HG03175 (cell line): ENCODE measurements around the gene TIMP1.
"Not testable (repeated sequence)": the region's sequence is repeated elsewhere in the genome, so short reads cannot be mapped to it uniquely, and the experiment has no call there.

Source experiments
- ATAC-seq: cut with Tn5 transposase; IDR thresholded peaks from one replicate; pipeline ENCODE4 v1.9.1; 2021; ENCODE audit warnings: mild to moderate bottlenecking, moderate library complexity; ENCODE audit not compliant: unreplicated experiment

The TIMP1 gene

DNA sequence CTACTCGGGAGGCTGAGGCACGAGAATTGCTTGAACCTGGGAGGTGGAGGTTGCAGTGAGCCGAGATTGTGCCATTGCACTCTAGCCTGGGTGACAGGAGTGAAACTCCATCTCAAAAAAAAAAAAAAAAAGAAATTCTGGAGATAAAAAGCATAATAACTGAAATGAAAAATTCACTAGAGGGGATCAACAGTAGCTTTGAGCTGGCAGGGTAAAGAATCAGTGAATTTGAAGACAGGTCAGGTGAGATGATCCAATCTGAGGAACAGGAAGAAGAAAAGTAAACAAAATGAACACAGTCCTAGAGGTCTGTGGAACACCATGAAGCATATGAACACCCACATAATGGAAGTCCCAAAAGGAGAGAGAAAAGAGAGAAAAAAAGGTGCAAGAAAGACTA, 15.0 kb downstream of the TIMP1 start:
- ATAC-seq, result no peak

DNA sequence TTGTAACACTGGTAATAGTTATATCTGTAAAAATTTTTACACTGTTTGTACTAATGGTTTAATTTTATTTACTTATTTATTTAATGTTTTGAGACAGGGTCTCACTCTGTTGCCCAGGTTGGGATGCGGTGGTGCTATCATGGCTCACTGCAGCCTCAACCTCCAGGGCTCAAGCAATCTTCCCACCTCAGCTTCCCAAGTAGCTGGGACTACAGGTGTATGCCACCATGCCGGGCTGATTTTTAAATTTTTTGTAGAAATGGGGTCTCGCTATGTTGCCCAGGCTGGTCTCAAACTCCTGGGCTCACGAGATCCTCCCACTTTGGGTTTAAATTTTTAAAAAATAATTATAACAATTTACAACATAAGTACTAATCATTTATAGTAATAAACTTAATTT, 20.9 kb downstream of the TIMP1 start:
- not testable (repeated sequence) for ATAC-seq

DNA sequence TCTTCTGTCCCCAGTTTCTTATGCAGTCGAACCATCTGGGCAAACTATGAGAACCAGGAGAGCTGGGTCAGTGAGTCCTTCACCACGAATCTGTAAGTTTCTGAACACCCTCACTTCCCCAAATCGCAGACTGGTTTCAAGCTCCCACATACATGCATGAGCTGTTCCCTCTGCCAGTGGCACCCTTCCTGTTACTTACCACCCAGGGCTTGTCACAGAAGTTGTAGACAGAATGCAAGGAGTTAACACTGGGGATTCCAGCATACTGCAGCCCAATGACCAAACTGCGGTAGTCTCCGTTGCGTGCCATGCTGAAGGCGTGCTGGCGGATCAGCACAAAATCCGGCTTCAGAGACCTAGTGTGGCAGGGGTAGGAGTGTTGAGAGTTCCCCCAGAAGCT, 22.8 kb downstream of the TIMP1 start:
- no peak for ATAC-seq

DNA sequence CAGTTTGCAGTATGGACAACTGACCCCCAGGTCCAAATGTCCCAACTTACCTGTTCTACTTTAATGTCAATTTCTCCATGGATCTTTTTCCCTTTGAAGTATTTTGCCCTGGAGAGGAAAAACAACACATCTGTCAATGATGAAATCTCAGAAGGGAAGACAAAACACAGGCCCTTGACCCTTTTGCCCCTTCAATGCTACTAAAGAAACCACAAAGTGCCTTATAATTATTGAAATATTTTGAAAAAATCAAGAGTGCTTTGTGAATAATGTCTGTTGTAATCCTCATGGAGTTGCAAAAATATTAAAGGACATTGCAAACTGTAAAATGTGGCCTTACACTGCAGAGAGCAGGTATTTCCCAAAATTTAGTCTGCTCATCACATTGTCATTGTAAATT, 24.9 kb downstream of the TIMP1 start:
- ATAC-seq, result no peak

DNA sequence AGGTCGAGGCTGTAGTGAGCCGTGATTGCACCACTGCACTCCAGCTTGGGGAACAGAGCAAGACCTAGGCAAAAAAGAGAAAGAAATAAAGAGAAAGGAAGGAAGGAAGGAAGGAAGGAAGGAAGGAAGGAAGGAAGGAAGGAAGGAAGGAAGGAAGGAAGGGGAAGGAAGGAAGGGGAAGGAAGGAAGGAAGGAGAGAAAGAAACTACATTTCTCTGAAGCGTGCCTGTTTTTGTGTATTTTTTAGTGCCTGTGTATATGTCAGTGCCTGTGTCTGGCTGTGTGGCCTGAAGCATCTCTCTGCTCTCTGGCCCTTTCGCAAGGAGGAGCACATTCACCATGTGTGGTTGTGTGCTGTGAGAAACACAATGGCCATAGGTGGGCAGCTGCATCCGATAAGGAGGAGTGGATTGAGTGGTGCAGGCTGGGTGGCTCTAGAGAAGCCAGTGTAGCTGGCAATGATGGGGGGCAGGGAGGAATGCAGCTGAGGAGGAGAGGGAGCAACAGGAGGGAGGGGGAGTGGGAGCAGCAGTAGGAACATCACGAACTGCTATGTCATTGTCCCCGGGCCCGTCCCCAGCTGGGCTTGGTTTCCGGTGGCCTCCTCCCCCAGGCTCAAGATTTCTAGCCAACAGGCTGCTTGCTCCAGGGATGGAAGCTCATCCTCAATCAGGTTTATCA, 26.0 kb downstream of the TIMP1 start:
- ATAC-seq, result no peak

DNA sequence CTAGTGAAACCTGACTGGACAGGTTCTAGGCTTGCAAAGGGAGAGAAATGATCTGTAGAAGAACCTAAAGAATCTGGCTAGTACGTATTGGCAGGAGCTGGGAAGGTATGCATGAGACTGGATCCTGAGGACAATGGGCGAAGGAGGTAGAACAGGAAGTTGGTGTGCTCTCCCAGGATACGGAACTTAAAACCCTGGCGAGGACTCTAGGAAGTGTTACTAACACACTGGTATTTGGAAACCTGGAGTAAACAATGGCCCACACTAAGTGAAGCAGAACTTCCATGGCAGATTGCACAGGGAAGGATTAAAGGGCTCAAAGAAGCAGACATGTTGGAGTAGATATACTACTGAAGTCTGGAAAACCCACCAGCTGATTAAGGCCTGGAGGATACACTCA, 28.3 kb downstream of the TIMP1 start:
- no peak for ATAC-seq

DNA sequence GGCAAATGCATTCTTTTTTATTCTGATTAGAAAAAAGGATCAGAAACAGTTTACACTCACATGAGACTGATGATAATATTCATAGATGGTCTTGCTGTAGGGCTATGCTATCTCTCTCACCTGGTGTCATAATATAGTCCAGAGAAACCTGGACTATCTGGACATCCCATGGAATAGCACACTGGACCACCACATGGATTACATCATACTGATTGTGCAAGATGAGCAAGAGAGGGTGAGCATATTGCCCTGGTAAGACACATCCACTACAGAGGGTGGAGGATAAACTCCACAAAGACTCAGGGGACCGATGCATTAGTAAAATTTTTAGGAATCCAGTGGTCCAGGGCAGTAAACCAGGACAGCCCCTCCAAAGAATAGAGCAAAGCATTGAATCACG, 29.3 kb downstream of the TIMP1 start:
- ATAC-seq, result no peak

DNA sequence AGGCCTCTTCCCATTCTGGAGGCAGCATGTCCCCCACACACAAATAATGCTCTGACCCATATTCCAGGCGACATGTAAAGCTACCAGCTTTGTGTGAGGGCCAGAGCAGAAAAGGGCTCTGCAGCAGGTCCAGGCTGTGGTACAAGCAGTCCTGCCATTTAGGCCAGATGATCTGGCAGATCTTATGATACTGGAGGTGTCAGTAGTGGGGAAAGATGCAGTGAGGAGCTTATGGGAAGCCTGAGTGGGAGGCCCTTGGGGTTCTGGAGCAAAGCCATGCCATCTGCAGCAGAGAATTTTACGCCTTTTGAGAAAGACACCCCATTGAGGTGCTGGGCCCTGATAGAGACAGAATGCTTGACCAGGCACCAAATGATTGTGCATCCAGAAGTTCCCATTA, 29.7 kb downstream of the TIMP1 start:
- no peak for ATAC-seq

DNA sequence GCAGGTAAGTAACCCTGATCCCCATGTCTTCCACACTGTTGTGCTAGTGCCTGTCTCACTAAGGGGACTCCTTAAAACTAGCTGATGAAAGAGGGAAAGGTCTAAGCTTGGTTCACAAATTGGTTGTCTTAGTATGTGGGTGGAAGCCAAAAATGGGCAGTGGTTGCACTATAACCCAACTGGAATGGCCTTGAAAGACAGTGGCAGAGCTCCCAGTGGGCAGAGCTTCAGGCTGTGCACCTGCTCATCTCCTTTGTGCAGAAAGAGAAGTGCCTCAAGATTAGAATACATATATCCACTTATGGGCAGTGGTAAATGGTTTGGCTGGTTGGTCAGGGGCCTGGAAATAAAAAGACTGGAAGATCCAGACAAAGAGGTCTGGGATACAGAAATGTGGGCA, 30.2 kb downstream of the TIMP1 start:
- no peak for ATAC-seq

DNA sequence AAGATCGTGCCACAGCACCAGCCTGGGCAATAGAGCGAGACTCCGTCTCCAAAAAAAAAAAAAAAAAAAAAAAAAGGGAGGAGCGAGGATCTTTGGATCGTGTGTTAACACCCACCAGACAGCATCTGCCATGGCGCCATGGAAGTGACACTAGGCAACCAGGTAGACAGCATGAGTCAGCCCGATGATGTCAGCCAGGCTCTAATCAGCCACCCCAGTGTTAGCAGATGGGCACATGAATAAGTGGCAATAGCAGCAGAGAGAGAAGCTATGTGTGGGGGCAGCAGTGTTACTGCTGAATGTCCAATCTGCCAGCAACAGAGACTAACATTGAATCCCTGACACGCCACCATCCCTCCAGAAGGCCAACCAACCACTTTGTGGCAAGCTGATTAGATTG, 30.8 kb downstream of the TIMP1 start:
- no peak for ATAC-seq

DNA sequence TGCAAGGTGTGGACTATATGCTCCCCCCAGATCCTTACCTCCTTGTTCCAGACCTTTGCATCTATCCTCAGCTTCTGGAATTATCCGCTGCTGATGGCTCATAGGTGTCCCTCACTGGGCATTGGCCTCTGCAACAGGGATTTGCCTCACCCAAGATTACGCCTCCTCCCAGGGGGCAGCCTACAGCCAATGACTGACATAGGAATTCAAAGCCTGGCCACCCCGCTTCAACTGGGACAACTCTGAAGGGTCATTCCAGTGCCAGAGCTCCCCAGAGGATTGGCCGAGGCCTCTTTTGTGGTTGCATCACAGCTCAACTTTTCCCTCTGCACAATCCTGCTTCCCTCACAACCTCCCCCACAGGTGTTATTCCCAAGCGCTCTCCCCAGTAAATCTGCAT, 32.4 kb downstream of the TIMP1 start:
- ATAC-seq, result no peak

DNA sequence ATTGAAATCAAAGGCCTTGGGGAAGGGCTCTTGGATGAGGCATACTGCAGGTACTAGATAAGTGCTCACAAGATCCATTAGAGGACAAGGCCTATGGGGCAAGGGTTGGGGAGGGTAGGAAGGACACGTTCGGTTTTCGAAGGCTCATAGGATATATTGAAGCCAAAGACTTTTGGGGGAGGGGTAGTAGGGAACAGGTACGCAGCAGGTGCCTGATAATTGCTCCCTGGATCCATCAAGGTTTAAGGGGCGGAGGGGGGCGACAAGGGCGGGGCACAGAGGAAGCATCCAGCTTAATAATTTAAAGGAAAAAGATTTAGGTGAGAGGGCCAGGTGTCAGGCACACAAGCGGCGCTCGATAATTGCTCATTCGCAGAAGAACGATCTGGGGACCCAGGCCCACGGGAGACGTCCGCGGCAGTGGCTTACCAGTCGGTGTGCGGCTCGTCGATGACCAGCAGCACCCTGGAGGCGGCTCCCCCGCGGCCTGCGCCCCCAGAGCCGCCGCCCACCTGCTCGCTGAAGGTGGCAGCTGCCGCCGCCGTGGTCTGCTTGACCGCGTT, 36.8 kb downstream of the TIMP1 start:
- ATAC-seq, result no peak

DNA sequence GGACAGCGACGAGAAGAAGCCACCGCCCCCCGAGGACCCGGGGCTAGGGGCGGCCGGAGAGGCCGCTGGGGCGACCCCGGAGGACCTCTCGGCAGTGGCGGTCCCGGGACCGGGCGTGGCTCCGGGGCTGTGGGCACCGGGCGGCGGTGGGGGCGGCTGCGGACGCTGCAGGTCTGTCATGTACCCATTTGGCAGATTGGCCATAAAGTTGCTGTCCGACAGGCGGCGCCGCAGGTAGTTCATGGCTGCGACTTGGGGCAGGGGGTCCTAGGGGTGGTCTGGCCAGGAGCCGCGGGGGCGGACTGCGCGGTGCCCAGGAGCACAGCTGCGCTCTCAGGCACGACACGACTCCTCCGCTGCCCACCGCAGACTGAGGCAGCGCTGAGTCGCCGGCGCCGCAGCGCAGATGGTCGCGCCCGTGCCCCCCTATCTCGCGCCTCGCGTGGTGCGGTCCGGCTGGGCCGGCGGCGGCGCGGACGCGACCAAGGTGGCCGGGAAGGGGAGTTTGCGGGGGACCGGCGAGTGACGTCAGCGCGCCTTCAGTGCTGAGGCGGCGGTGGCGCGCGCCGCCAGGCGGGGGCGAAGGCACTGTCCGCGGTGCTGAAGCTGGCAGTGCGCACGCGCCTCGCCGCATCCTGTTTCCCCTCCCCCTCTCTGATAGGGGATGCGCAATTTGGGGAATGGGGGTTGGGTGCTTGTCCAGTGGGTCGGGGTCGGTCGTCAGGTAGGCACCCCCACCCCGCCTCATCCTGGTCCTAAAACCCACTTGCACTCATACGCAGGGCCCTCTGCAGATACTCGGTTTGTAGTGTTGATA, 37.5 kb downstream of the TIMP1 start, which contains the start of gene SYN1:
TSS of gene SYN1 (minus strand) at position 372 of the 817 bp plus-strand sequence. CDS start at position 243, 129 bp downstream.
- peak; percentile 66 for ATAC-seq

DNA sequence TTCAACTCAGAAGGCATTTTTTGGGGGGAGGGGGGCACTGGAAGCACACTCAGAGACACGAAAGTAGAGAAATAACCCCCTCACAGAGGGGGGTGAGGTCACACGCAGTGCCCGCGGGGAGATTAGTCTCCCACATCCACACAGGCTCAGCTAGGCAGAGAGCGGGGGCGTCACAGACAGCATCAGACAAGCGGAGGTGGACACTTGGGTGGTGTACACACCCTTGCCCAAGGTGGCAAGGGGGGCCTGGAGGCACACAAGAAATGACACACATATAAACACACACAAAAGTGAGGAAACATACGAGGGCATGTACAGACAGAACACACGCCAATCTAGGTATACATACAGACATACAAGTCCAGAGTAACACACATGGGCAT, 38.1 kb downstream of the TIMP1 start:
- no peak for ATAC-seq

DNA sequence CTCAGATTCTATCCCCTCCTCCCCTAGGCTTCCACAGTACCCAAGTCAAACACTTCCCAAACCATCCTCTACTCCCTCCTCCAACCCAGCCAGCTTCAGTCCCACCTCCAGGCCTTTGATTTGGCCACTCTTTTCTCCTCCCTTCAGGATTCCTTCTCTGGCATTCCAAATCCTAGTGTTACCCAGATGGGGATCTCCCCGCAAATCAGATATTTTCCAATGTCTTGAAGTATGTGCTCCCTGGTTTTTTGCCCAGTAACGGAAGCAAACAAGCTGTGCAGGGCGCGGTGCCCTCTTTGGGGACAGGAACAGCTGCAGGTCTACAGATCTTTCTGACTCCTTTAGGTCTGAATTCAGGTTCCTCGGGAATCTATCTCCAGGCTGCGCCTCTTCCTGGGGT, 39.6 kb downstream of the TIMP1 start:
- no peak for ATAC-seq

DNA sequence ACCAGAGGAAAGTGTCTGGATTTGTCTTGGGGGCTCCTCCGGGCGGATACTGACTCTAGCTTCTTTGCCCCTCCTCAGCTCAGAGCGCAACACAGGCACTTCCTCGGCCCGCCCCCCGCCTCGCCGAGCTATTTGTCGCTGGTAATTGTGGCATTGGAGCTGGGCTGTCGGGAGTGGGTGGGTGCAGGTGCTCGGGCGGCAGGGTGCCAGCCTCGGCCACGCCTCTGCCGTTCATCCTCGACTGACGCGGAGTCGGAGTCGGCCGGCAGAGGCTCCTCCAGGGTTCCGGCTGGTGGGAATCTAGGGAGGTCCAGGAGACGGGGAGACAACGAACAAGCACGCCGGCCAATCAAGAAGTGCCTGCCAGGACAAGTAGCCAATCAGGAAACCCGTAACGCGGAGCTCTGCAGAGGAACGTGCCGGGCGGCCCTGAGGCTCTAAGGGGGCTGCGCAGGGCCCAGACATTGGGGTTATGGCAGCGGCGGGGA, 41.3 kb downstream of the TIMP1 start:
- ATAC-seq, result no peak

DNA sequence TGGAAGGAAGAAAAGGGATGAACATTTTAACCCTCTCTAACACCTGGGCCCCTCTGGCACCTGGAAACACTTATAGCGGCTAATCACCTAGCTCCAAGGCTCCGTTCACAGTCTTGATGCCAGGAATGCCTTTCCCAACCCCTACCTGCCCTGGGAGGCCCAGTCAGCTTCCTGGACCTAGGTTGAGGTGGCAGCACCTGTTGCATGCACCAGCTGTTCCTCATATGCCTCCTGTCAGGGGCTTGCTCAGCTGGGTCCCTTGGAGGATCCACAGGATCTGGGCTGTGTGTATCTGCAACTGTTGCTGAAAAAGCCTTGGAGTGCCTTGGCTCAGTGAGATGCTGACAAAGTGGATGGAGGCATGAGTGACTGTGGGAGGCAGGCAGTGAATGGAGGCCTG, 43.1 kb downstream of the TIMP1 start:
- no peak for ATAC-seq

DNA sequence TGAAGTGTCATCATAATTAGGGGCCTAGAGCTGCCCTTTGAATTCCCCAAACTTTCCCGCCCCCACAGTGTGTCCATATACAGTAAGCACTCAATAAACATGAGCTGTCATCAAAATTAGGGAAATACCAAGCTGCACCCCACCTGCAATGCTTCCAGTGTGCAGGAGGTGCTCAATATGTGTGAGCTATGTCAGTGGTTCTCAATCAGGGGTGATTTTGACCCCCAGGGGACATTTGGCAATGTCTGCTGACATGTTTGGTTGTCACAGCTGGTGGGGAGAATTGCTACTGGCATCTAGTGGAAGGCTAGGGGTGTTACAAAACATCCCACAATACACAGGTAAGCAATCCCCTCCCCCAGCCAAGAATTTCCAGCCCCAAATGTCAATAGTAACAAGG, 46.7 kb downstream of the TIMP1 start:
- no peak for ATAC-seq

DNA sequence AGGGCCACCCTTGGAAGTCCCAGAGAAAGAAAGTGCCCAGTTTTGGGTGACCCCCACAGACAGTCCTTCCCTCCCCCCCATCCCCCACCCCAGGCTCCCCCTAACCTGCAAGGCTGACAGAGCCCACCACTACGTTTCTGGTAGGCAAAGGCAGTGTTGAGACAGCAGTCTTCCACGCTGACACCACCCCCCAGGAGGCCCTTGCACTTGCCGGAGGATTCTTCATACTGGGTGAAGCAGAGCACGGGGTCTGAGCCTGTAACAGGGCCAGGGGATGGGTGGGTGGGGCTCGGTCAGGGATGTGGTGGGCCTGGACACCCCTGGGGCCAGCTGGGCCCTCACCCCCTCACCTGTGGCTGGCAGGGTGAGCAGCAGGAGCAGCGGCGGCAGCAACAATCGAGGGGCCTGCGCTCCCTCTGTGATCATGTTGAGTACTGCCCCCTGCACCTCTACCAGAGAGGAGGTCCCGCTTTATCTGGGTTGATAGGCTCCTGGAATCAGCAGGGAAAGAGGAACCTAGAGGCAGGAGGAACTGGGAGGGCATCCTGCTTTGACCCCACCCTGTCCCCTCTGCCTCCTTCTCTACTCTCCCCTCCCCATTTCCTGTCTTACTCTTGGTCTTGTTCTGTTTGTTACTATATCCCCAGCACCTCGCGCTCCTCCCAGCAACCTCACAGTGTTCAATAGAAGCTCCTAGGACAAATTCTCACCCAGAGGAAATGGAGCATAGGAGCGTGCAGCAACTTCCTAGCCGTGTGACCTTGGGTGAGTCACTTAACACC, 47.4 kb downstream of the TIMP1 start, which contains the start of gene CFP:
TSS of gene CFP (minus strand) at position 512 of the 782 bp plus-strand sequence. CDS start at position 426, 86 bp downstream.
- no peak for ATAC-seq

DNA sequence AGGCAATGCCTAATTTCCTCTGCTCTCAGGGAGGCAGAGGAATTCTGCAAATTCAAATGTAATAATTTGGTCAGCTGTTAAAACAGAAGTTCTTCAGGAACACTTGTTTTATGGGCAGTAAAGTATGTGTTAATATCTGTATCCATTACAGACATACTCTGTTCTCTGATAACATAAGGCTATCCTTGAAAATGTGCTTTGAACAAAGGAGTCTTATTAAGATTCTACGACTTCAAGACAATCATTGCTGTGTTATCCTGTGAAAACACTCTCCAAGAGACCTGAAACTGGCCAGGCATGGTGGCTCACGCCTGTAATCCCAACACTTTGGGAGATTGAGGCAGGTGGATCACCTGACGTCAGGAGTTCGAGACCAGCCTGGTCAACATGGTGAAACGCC, 49.4 kb downstream of the TIMP1 start:
- no peak for ATAC-seq

DNA sequence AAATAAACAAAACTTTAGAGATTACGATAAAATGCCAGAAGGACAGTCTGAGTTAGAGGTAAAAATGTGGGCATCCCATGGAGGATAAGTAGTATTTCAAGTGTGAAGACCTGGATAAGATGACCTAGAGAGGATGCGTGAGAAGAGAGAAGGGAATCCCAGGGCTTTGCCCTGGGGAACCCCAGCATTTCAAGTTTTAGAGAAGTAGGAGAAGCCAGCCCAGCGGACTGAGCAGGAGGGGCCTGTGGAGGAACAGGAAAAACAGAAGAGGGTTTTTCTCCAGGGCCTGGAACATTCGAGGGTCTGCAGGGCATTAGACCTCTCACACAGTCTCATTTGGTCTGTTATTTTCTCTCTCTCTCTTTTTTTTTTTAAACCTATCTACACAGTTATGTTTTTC, 50.4 kb downstream of the TIMP1 start:
- ATAC-seq, result no peak
